C4-2B (cell line): ENCODE measurements around the gene METTL3.

Source experiments
- H3K27ac ChIP-seq: fragments of 450-650 bp; 2 replicates; pipeline ENCODE4 v1.5.1; 2017
- ZFX ChIP-seq: fragments of 450-650 bp; IDR thresholded peaks from 2 replicates; pipeline ENCODE4 v1.6.1; 2017
- TF ChIP-seq, protein P1 (sequence below): fragments of 450-650 bp; conservative IDR thresholded peaks from 2 replicates; pipeline ENCODE4 v1.5.1; 2017; ENCODE audit warnings: mild to moderate bottlenecking

Gene METTL3

DNA sequence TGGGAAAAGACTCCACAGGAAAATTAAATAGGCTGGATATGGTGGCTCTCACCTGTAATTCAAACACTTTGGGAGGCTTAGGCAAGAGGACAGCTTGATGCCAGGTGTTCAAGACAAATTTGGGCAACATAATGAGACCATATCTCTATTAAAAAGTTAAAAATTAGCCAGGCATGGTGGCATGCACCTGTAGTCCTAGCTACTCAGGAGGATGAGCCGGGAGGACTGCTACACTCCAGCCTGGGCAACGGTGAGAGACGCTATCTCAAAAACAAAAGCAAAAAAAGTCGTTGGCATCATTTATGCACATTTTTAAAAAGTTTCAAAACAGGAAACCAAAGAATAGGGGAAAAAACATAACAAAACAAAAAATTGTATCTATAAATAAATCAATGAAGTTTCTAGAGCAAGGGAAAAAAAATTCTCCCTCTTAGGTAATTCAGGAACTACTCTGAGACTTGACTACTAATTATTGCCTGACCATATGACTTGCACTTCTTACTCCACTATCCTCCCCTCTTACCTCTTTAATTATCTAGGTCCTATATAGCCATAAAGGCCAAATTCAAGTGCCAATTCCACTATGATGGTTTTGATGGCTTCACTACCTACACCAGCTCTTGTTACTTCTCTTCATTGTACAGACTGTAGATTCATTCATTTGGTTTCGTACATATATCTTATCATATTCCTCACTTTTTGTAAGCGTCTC is 1.6 kb downstream of the METTL3 start:
- H3K27ac ChIP-seq: no peak overlapping the region
- TF ChIP-seq, protein P1, sequence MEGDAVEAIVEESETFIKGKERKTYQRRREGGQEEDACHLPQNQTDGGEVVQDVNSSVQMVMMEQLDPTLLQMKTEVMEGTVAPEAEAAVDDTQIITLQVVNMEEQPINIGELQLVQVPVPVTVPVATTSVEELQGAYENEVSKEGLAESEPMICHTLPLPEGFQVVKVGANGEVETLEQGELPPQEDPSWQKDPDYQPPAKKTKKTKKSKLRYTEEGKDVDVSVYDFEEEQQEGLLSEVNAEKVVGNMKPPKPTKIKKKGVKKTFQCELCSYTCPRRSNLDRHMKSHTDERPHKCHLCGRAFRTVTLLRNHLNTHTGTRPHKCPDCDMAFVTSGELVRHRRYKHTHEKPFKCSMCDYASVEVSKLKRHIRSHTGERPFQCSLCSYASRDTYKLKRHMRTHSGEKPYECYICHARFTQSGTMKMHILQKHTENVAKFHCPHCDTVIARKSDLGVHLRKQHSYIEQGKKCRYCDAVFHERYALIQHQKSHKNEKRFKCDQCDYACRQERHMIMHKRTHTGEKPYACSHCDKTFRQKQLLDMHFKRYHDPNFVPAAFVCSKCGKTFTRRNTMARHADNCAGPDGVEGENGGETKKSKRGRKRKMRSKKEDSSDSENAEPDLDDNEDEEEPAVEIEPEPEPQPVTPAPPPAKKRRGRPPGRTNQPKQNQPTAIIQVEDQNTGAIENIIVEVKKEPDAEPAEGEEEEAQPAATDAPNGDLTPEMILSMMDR: no peak
- no peak for TF ChIP-seq ZFX

DNA sequence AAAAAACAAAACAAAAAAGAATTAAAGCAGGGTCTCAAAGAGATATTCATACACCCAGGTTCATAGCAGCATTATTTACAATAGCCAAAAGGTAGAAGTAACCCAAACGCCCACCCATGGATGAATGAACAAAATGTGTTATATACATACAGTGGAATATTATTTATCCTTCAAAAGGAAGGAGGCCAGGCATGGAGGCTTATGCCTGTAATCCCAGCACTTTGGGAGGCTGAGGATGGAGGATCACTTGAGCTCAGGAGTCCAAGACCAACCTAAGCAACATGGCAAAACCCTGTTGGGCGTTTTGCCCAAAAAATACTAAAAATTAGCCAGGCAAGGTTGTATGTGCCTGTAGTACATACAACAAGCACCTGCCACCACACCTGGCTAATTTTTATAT is 4.6 kb downstream of the METTL3 start:
- H3K27ac ChIP-seq: no peak overlapping the region
- TF ChIP-seq, protein P1: no peak
- no peak for TF ChIP-seq ZFX

DNA sequence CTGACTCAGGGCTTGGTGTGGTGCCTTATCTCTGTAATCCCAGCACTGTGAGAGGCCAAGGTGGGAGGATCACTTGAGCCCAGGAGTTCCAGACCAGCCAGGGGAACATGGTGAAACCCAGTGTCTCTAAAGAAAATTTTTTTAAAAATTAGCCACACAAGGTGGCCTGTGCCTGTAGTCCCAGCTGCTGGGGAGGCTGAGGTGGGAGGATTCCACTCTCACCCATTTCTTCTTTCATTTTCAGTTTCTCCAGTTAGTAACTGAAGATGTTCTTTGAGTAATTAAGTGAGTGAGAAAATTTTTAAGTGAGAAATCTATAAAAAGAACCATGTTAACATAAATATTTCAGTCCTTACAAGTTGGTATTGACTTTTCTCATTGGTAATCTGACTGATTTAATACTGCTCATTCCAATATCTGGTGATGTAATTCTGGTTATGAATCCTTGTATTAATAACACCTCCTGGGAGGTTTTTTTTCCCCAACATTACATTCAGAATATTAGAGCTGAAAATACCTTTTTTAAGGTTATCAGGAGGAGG is 6.1 kb downstream of the METTL3 start:
- H3K27ac ChIP-seq: no peak overlapping the region
- no peak for TF ChIP-seq ZFX
- TF ChIP-seq, protein P1: no peak

DNA sequence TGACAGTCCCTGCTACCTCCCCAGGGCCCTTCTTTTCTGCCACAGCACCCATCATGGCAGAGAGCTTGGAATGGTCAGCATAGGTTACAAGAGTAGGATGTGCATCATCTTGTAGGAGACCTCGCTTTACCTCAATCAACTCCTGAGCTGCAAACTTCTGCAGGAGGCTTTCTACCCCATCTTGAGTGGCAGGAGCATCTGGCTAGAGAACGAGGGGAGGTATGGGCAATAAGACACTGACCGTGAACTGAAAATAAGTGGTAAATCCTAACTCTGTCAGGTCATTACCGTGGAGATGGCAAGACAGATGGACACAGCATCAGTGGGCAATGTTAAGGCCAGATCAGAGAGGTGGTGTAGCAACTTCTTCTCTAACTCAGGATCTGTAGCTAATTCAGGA is 7.8 kb downstream of the METTL3 start:
- H3K27ac ChIP-seq: no peak overlapping the region
- no peak for TF ChIP-seq ZFX
- TF ChIP-seq, protein P1: no peak

DNA sequence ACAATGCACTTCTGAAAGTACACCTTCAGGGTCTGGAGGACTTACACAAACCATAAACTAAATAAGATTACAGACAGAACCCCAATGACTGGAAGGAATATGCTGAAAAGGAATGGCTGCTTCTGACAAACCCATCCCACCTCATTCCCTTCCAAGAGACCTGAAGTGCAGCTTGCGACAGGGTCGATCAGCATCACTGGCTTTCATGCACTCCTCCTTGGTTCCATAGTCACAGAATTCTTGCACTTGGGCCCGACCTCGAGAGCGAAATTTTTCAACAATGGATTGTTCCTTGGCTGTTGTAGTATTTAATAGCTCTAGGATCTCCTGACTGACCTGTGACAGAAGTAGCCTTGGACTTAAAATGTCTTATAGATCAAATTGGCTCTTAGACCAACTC is 9.6 kb downstream of the METTL3 start:
- TF ChIP-seq, protein P1: no peak
- TF ChIP-seq ZFX: no peak
- no peak overlapping the region for H3K27ac ChIP-seq

DNA sequence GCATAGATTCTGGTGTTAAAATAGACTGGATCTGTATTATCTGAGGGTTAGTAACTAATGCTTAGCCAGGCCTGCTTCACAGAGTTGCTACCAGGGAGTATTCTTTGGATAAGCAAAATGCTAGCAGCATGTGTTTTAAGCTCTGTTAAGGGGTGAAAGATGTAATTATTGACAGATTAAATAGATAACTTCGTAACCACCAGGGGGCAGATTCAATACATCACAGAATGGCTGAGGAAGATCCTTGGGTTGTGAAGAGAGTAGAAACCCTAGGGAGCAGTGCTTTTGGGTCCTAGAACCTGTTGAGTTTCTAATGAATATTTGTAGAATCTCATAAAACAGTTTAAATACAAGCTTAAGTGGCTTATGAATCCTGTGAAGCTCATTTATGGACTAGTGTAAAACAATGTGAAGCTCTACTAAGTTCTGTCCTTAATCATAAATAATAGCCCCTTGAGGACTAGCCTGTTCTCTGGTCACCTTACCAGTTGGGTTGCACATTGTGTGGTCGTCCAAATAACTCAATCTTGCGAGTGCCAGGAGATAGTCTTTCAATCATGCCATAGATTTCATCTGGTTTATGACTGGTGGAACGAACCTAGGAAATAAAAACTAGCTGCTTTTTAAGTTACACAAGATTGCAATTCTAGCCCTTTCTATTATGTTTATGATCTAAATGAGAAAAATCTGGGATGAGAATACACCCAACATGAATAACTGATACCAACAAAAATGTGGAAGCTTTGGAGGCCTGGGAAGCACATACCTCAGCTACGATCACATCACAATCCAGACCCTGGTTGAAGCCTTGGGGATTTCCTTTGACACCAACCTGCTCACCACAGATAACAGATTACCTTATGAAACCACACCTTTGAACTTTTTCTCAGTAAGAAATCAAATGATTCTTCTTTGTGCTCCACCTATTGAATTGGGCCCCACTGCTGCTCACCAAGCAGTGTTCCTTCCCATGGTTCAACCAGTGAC is 12.3 kb downstream of the METTL3 start:
- H3K27ac ChIP-seq: no peak overlapping the region
- TF ChIP-seq, protein P1: peak; percentile 63
- TF ChIP-seq ZFX: no peak

DNA sequence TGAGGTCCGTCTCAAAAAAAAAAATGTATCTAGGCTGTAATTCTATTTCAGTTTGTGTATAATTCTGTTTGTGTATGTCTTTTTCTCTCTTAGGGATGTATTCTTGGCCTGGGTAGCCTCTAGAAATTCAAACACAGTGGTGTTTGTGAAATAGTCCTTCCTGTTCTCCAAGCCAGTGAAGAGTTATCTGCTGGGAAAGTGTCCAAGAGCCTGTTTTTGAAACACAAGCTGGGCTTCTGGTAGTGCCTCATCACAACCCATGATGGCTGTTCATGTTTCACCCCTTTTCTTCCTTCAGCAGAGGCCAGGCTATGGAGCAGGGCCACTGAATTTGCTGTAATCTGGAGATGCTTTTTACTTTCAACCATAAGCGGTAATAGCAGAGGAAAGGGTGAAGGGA is 14.7 kb downstream of the METTL3 start:
- TF ChIP-seq, protein P1: no peak
- TF ChIP-seq ZFX: no peak
- H3K27ac ChIP-seq: no peak overlapping the region
